Ascending aorta (tissue), 2 donors: ENCODE measurements around the gene PLCB3. TPM values are rescaled to one million over a fixed set of nuclear protein-coding genes. Genes with fewer than 3 reads are reported as not detected.

Experiments used
- DNase-seq, 2 donors: peaks; one replicate each; pipeline ENCODE4 v3.0.0-alpha.2; 2019; ENCODE audit warnings: low spot score in 2 of 2
- H3K27ac ChIP-seq, 2 donors: fragments of 200-600 bp; sonication (generic); one replicate each; pipeline ENCODE4 v1.5.1; 2016 to 2017; ENCODE audit warnings: mild to moderate bottlenecking in 1 of 2
- H3K27me3 ChIP-seq: fragments of 200-600 bp; sonication (generic); one replicate; pipeline ENCODE4 v1.5.1; 2017
- H3K36me3 ChIP-seq, 2 donors: fragments of 200-600 bp; sonication (generic); one replicate each; pipeline ENCODE4 v1.5.1; 2016
- H3K4me1 ChIP-seq, 2 donors: fragments of 200-600 bp; sonication (generic); one replicate each; pipeline ENCODE4 v1.5.1; 2016 to 2017; ENCODE audit warnings: mild to moderate bottlenecking in 1 of 2
- H3K4me3 ChIP-seq, 2 donors: fragments of 200-600 bp; sonication (generic); one replicate each; pipeline ENCODE4 v1.5.1; 2016 to 2017; ENCODE audit warnings: mild to moderate bottlenecking in 1 of 2
- H3K9me3 ChIP-seq, 2 donors: fragments of 200-600 bp; sonication (generic); one replicate each; pipeline ENCODE4 v1.5.1; 2016
- intact Hi-C: fragments of 100-400 bp; cut with DNase I; formaldehyde crosslinking; loops from one replicate; pipeline ENCODE4 v1.15.1; 2023
- total RNA-seq: library from RNA; depleted of rRNA; stranded (reverse); fragments of >200 nt; gene quantifications from one replicate; pipeline ENCODE4 v1.1.0, GENCODE V29; 2016
- TF ChIP-seq, protein P1 (sequence below), 3 experiments: fragments of 200-600 bp in 2 of 3; fragments of 450-650 bp in 1 of 3; sonication (generic) in 2 of 3; IDR thresholded peaks; one replicate each; pipeline ENCODE4 v1.5.1; 2016 to 2019; ENCODE audit warnings: antibody characterized with exemption in 3 of 3, mild to moderate bottlenecking in 1 of 3, moderate library complexity in 1 of 3

Gene PLCB3
- total RNA-seq, 1 donor from 2014 or later, result 54.0 TPM

DNA sequence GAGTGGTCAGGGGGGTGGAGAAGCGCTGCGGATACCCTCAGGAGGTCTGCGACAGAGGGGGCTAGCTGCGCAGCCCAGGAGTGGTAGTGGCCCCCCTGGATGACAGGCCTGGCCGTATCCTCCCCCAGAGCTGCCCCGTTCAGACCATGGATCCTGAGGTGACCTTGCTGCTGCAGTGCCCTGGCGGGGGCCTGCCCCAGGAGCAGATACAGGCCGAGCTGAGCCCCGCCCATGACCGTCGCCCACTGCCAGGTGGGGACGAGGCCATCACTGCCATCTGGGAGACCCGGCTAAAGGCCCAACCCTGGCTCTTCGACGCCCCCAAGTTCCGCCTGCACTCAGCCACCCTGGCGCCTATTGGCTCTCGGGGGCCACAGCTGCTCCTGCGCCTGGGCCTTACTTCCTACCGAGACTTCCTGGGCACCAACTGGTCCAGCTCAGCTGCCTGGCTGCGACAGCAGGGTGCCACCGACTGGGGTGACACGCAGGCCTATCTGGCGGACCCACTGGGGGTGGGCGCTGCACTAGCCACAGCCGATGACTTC is 24.8 kb upstream of the PLCB3 start:
- H3K36me3 ChIP-seq, result no peaks in the 10 kb centered on the region
- H3K4me3 ChIP-seq, result peak overlapping the region; percentile 61 to 77
- intact Hi-C loops, result loop anchor here (2.0 to 5.0 kb wide), 2 partner anchors 40 to 76 kb away; partner anchors contain the start of genes CATSPERZ and STIP1
- peak overlapping the region; percentile 88 to 89 for H3K27ac ChIP-seq
- TF ChIP-seq, protein P1, sequence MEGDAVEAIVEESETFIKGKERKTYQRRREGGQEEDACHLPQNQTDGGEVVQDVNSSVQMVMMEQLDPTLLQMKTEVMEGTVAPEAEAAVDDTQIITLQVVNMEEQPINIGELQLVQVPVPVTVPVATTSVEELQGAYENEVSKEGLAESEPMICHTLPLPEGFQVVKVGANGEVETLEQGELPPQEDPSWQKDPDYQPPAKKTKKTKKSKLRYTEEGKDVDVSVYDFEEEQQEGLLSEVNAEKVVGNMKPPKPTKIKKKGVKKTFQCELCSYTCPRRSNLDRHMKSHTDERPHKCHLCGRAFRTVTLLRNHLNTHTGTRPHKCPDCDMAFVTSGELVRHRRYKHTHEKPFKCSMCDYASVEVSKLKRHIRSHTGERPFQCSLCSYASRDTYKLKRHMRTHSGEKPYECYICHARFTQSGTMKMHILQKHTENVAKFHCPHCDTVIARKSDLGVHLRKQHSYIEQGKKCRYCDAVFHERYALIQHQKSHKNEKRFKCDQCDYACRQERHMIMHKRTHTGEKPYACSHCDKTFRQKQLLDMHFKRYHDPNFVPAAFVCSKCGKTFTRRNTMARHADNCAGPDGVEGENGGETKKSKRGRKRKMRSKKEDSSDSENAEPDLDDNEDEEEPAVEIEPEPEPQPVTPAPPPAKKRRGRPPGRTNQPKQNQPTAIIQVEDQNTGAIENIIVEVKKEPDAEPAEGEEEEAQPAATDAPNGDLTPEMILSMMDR (IDR thresholded peaks at IDR 0.05), result no peak
- H3K4me1 ChIP-seq, result peaks cover 7 to 35% of the 10 kb centered on the region in 2 donors
- H3K27me3 ChIP-seq, result no peaks in the 10 kb centered on the region
- H3K9me3 ChIP-seq, result no peaks in the 10 kb centered on the region
- peak; percentile 44 to 80 for DNase-seq

- TF ChIP-seq, protein P1 (IDR thresholded peaks at IDR 0.05), result no peak
- no peaks in the 10 kb centered on the region for H3K27me3 ChIP-seq
- no peaks in the 10 kb centered on the region for H3K36me3 ChIP-seq
- no peaks in the 10 kb centered on the region for H3K9me3 ChIP-seq
- H3K27ac ChIP-seq, result peak overlapping the region; percentile 88 to 89
- H3K4me3 ChIP-seq, result peak overlapping the region; percentile 61 to 77
- peaks cover 7 to 36% of the 10 kb centered on the region in 2 donors for H3K4me1 ChIP-seq
- peak in 1 of 2 donors; percentile 62 for DNase-seq
- intact Hi-C loops, result loop anchor here (2.0 to 5.0 kb wide), 2 partner anchors 41 to 75 kb away; partner anchors contain the start of genes CATSPERZ and STIP1
Observed at GRCh38 chr11:64227405-64227956, 23.8 kb upstream of the PLCB3 start.

- H3K4me1 ChIP-seq, result peaks cover 7 to 43% of the 10 kb centered on the region in 2 donors
- peak overlapping the region; percentile 90 to 91 for H3K27ac ChIP-seq
- peak overlapping the region; percentile 62 to 72 for H3K4me3 ChIP-seq
- no peaks in the 10 kb centered on the region for H3K27me3 ChIP-seq
- no peaks in the 10 kb centered on the region for H3K9me3 ChIP-seq
- intact Hi-C loops, result loop anchor here (5.0 kb wide), 1 partner anchor 73 kb away; the partner anchor contains the start of gene CATSPERZ
- H3K36me3 ChIP-seq, result no peaks in the 10 kb centered on the region
- TF ChIP-seq, protein P1 (IDR thresholded peaks at IDR 0.05), result no peak
- peak in 1 of 2 donors; percentile 64 for DNase-seq
Observed at GRCh38 chr11:64229090-64229743, 22.1 kb upstream of the PLCB3 start.

DNA sequence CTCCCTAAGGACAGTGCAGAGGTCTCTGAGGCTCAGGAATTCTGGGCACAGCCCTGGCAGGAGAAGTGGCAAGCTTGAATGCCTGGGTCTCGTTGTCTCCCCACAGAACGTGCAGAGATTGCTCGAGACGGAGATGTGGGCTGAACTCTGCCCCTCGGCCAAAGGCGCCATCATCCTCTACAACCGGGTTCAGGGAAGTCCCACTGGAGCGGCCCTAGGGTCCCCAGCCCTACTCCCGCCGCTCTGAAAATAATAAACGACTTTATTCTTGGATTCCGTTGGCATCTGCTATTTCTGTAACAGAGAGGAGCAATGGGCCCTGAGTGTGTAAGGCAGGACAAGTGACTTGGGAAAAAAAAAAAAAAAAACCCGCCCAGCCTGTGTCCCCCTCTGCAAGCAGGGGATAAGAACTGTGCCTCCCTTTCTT is 21.6 kb upstream of the PLCB3 start:
- intact Hi-C loops, result loop anchor here (1.0 to 5.0 kb wide), 2 partner anchors 44 to 73 kb away; partner anchors contain the start of gene CATSPERZ
- peaks cover 7 to 42% of the 10 kb centered on the region in 2 donors for H3K4me1 ChIP-seq
- peak overlapping the region; percentile 62 to 72 for H3K4me3 ChIP-seq
- H3K27ac ChIP-seq, result peak overlapping the region; percentile 90 to 91
- TF ChIP-seq, protein P1 (IDR thresholded peaks at IDR 0.05), result no peak
- no peaks in the 10 kb centered on the region for H3K9me3 ChIP-seq
- H3K27me3 ChIP-seq, result no peaks in the 10 kb centered on the region
- no peaks in the 10 kb centered on the region for H3K36me3 ChIP-seq
- DNase-seq, result peak in 1 of 2 donors; percentile 63

- H3K27ac ChIP-seq, result peak within 1 kb of the TSS; percentile 90 to 91
- H3K4me1 ChIP-seq, result peaks cover 8 to 42% of the 10 kb centered on the region in 2 donors
- no peaks in the 10 kb centered on the region for H3K9me3 ChIP-seq
- TF ChIP-seq, protein P1 (IDR thresholded peaks at IDR 0.05), result no peak
- intact Hi-C loops, result loop anchor here (1.0 kb wide), 1 partner anchor 45 kb away; no protein-coding TSS in a partner anchor
- DNase-seq, result peak; percentile 78 to 95
- H3K27me3 ChIP-seq, result no peaks in the 10 kb centered on the region
- H3K4me3 ChIP-seq, result peak within 1 kb of the TSS; percentile 62 to 72
- H3K36me3 ChIP-seq, result no peaks in the 10 kb centered on the region
Observed at GRCh38 chr11:64230171-64230984, 21.0 kb upstream of the PLCB3 start, which contains the start of gene DNAJC4. Gene DNAJC4 (plus strand): TSS chr11:64230548. CDS start chr11:64230855, 307 bp downstream.
